ENCODE measurements around the gene RNF152. TPM values are rescaled to one million over a fixed set of nuclear protein-coding genes. Genes with fewer than 3 reads are reported as not detected.

The RNF152 gene
- total and polyA plus RNA-seq, 2 of the 4 experiments (the other 2 are of a cell fraction), result 7.5 to 18.5 TPM

GRCh38 chr18:61901323-61901986 lies 8.6 kb upstream of the RNF152 start:
- Histone ChIP-seq H2BK20ac (ENCODE audit: low read depth, low read length) (no peak overlapping the region), H3K36me3 (ENCODE audit: control insufficient read depth, insufficient read depth, low read length) (no peaks in the 10 kb centered on the region), H3K4me1 (ENCODE audit: control insufficient read depth, insufficient read depth, low read length) (peaks cover 2% of the 10 kb centered on the region; the same call in 1 of the 2 replicates), H3K4ac (ENCODE audit: low read depth, low read length) (peak overlapping the region; percentile 55; the same call in 1 of the 2 replicates), H2AFZ (replicated peaks; ENCODE audit: low read length, poor library complexity) (peak overlapping the region; percentile 85), H3K9ac (ENCODE audit: low read depth, low read length) (no peak overlapping the region), H3K27me3 (ENCODE audit: control insufficient read depth, insufficient read depth, low read length) (no peaks in the 10 kb centered on the region), H3K27ac (ENCODE audit: insufficient read depth, low read length) (no peak overlapping the region), H3K23ac (ENCODE audit: low read depth, low read length) (0 out of 2 replicates have a peak overlapping the region, but pooled peaks have one; percentile 39), H4K20me1 (ENCODE audit: insufficient read depth, low read length) (no peaks in the 10 kb centered on the region), H4K5ac (ENCODE audit: low read depth, low read length) (no peak overlapping the region), H3K14ac (replicated peaks; ENCODE audit: low read depth, low read length) (0 out of 2 replicates have a peak overlapping the region, but pooled peaks have one; percentile 54), H2AK9ac (replicated peaks; ENCODE audit: low read depth, low read length, poor library complexity) (peak overlapping the region; percentile 84), H2AK5ac (ENCODE audit: low read depth, low read length) (no peak overlapping the region), H3K9me1 (ENCODE audit: insufficient read depth, low read length) (0 out of 2 replicates have a peak, but pooled peaks cover 5% of the 10 kb centered on the region), H3K9me3 (ENCODE audit: control insufficient read depth, insufficient read depth, low read length) (no peaks in the 10 kb centered on the region), H3K4me3 (ENCODE audit: insufficient read depth, low read depth, low read length) (no peak overlapping the region), H2BK120ac (ENCODE audit: low read depth, low read length) (peak overlapping the region; percentile 30; the same call in 1 of the 2 replicates), H3K56ac (ENCODE audit: extremely low read depth, insufficient read depth, low read length) (no peak overlapping the region), H3K4me2 (ENCODE audit: low read depth, low read length) (no peak overlapping the region), H4K91ac (ENCODE audit: insufficient read depth, low read depth, low read length) (no peak overlapping the region), H2BK15ac (ENCODE audit: low read depth, low read length) (peak overlapping the region; percentile 73; the same call in 1 of the 3 replicates), H3K79me1 (ENCODE audit: low read depth in 1 of 2, low read length in 2 of 2) (no peaks in the 10 kb centered on the region), H2BK5ac (ENCODE audit: low read depth, low read length, poor library complexity, severe bottlenecking) (no peak overlapping the region), H3K18ac (ENCODE audit: low read depth, low read length) (no peak overlapping the region), H4K8ac (ENCODE audit: low read depth in 2 of 2, low read length in 2 of 2) (peak overlapping the region in 1 of 2 experiments; percentile 33; a peak in 1 of 4 replicates)
- in situ Hi-C loops (cut with MboI; ENCODE audit: low sequenced_read_pairs) (no loop called here), intact Hi-C loops (cut with micrococcal nuclease) (loop anchor here (2.0 kb wide), 1 partner anchor 229 kb away; no protein-coding TSS in a partner anchor), dilution Hi-C loops (cut with HindIII; ENCODE audit: low sequenced_read_pairs, unreplicated experiment) (no loop called here)
- ChIA-PET CTCF (no interaction called here), POLR2A (ENCODE audit: unreplicated experiment) (no interaction called here)
- no peak for TF ChIP-seq MAFK (IDR thresholded peaks at IDR 0.05; ENCODE audit: low read depth, low read length)
- TF ChIP-seq CTCF (conservative IDR thresholded peaks at IDR 0.05; ENCODE audit: low read depth, low read length), result peak; percentile 76
- TF ChIP-seq SMC3 (IDR thresholded peaks at IDR 0.05; ENCODE audit: low read depth, low read length), result peak; percentile 83
- TF ChIP-seq RAD21 (IDR thresholded peaks at IDR 0.05; ENCODE audit: low read length), result peak; percentile 76
- peak; percentile 53 for DNase-seq
- BruUV-seq (replicated peaks), result no TSS peak
- 0% methylated on average over 1 of the region's 5 CpGs; no CpG with 5 or more reads in 1 of the 2 experiments for WGBS, 2 experiments (ENCODE audit: extremely low coverage in 2 of 2, insufficient read length in 1 of 2)
- ATAC-seq (ENCODE audit: low read depth), result peak; percentile 94

Measured in IMR-90 (cell line).